A549 treated with CORT108297 at 1 μM for 4 hours (cell line): ENCODE measurements around the gene CFHR3. TPM values are rescaled to one million over a fixed set of nuclear protein-coding genes. Genes with fewer than 3 reads are reported as not detected.

ENCODE experiments used
- total RNA-seq: library from RNA; stranded (reverse); fragments of 200-300 nt; extraction: Qiagen RNA extraction; gene quantifications from 5 replicates; pipeline ENCODE4 v1.2.3, GENCODE V29; 2022

Gene CFHR3
- 0.10 to 0.24 TPM (median 0.21 TPM) in 5 replicates for total RNA-seq

GRCh38 chr1:196774603-196775002 is at the start of gene CFHR3:
Gene CFHR3, plus strand, starts transcription at chr1:196774840. Its CDS starts 47 bp downstream, at chr1:196774887.

GRCh38 chr1:196819531-196819930 is 44.9 kb downstream of the CFHR3 start, which contains the start of gene CFHR1:
Gene CFHR1, plus strand, starts transcription at chr1:196819731. Its CDS starts 114 bp downstream, at chr1:196819845.

Other genes starting within 250 kb of the CFHR3 start
- gene KCNT2, start 166.4 kb upstream of the CFHR3 start, total RNA-seq = 0.03 to 0.09 TPM (median 0.07 TPM) in 4 of 5 replicates, not detected in the other
- gene CFH, start 122.8 kb upstream of the CFHR3 start, total RNA-seq = 3.6 to 5.0 TPM (median 4.1 TPM) in 5 replicates
- gene CFHR1, start 44.9 kb downstream of the CFHR3 start, total RNA-seq = 0.20 to 0.27 TPM in 2 of 5 replicates, not detected in the others
- gene CFHR4, start 113.2 kb downstream of the CFHR3 start, total RNA-seq = not detected in 5 replicates
- gene CFHR2, start 168.9 kb downstream of the CFHR3 start, total RNA-seq = not detected in 5 replicates
- not detected in 5 replicates for gene CFHR5, start 202.7 kb downstream of the CFHR3 start, total RNA-seq